GM12878 (cell line): ENCODE data around the gene MPC2. TPM values are rescaled to one million over a fixed set of nuclear protein-coding genes. Genes with fewer than 3 reads are reported as not detected.

Source experiments
- ATAC-seq: fragments of 200-7000 bp; cut with Tn5 transposase; 3 replicates; pipeline ENCODE4 v1.9.1; 2020; ENCODE audit warnings: mild to moderate bottlenecking, moderate library complexity
- BruUV-seq: library from RNA; stranded (reverse); fragments of 400-500 nt; replicated peaks from 2 replicates; lab custom pipeline; 2021; lab: Mats Ljungman, UMichigan
- CTCF ChIA-PET: fragments of 300-600 bp; sonication (Branson Sonifier 250); formaldehyde crosslinking; extraction: SDS; loops from one replicate; lab custom pipeline; 2021; ENCODE audit warnings: inconsistent platforms; lab: Yijun Ruan, JAX
- POLR2A ChIA-PET: fragments of 350-600 bp; formaldehyde crosslinking; extraction: SDS; loops from one replicate; lab custom pipeline; 2021; ENCODE audit warnings: inconsistent platforms; lab: Charles Lee
- RAD21 ChIA-PET: fragments of 300-600 bp; sonication (Branson Sonifier 250); formaldehyde crosslinking; loops from one replicate; lab custom pipeline; 2023; ENCODE audit warnings: antibody characterized with exemption; ENCODE audit not compliant: unreplicated experiment; lab: Charles Lee
- SMC1A ChIA-PET: fragments of 300-600 bp; sonication (Branson Sonifier 250); formaldehyde crosslinking; loops from one replicate; lab custom pipeline; 2023; ENCODE audit not compliant: unreplicated experiment, uncharacterized antibody; lab: Charles Lee
- DNase-seq: peaks from one replicate; pipeline ENCODE4 v3.0.0-alpha.2; 2011; ENCODE audit warnings: low read depth, low spot score
- FAIRE-seq: peaks from 3 replicates; lab custom pipeline; 2011; peaks lifted over from hg19 to GRCh38; lab: Jason Lieb, UNC
- H2AFZ ChIP-seq: 2 replicates; pipeline ENCODE4 v1.6.0; 2011; ENCODE audit warnings: low read depth, low read length, control low read depth; ENCODE audit not compliant: control insufficient read depth
- H3K27ac ChIP-seq: 2 replicates; pipeline ENCODE4 v1.5.1; 2011; ENCODE audit warnings: control low read depth; ENCODE audit not compliant: control insufficient read depth, insufficient read depth
- H3K27me3 ChIP-seq, 2 experiments: replicated peaks in 1 of 2; 2 replicates each; pipeline versions ENCODE4 v1.6.0 to v1.6.1; 2011; ENCODE audit warnings: low read length in 1 of 2; ENCODE audit not compliant: control insufficient read depth in 2 of 2, insufficient read depth in 2 of 2
- H3K36me3 ChIP-seq, 2 experiments: 2 replicates each; pipeline ENCODE4 v1.5.1; 2011; ENCODE audit warnings: low read length in 1 of 2; ENCODE audit not compliant: control insufficient read depth in 2 of 2, insufficient read depth in 2 of 2
- H3K4me1 ChIP-seq: 2 replicates; pipeline ENCODE4 v1.6.1; 2011; ENCODE audit warnings: mild to moderate bottlenecking, low read length, moderate library complexity, mixed read lengths; ENCODE audit not compliant: control insufficient read depth, insufficient read depth
- H3K4me2 ChIP-seq: 2 replicates; pipeline ENCODE4 v1.6.0; 2011; ENCODE audit warnings: control low read depth; ENCODE audit not compliant: control insufficient read depth, insufficient read depth
- H3K4me3 ChIP-seq: fragments of 200-600 bp; sonication (generic); 2 replicates; pipeline ENCODE4 v1.5.1; 2016
- H3K79me2 ChIP-seq: 2 replicates; pipeline ENCODE4 v1.6.0; 2011; ENCODE audit warnings: low read length; ENCODE audit not compliant: control insufficient read depth, insufficient read depth
- H3K9ac ChIP-seq: 2 replicates; pipeline ENCODE4 v1.8.0; 2011; ENCODE audit warnings: low read length, control low read depth, mixed read lengths; ENCODE audit not compliant: control insufficient read depth, insufficient read depth
- H3K9me3 ChIP-seq: replicated peaks from 3 replicates; pipeline ENCODE4 v1.5.1; 2011; ENCODE audit warnings: mild to moderate bottlenecking, low read length; ENCODE audit not compliant: control insufficient read depth, insufficient read depth
- H4K20me1 ChIP-seq: 2 replicates; pipeline ENCODE4 v1.6.0; 2011; ENCODE audit not compliant: control insufficient read depth, insufficient read depth
- DPF2 ChIP-seq: fragments of 450-650 bp; IDR thresholded peaks from 2 replicates; pipeline ENCODE4 v1.6.1; 2017; ENCODE audit warnings: mild to moderate bottlenecking
- IKZF2 ChIP-seq, 2 experiments: fragments of 450-650 bp; IDR thresholded peaks; 2 replicates each; pipeline ENCODE4 v1.6.1; 2017; ENCODE audit warnings: mild to moderate bottlenecking in 2 of 2, moderate library complexity in 2 of 2
- IRF4 ChIP-seq: IDR thresholded peaks from 2 replicates; pipeline ENCODE4 v1.6.1; 2011; ENCODE audit warnings: low read depth, low read length
- JUNB ChIP-seq: IDR thresholded peaks from 2 replicates; pipeline ENCODE4 v1.6.1; 2016; ENCODE audit warnings: antibody characterized with exemption, mild to moderate bottlenecking
- JUND ChIP-seq: IDR thresholded peaks from 2 replicates; pipeline ENCODE4 v1.6.1; 2012; ENCODE audit warnings: low read depth, mild to moderate bottlenecking, low read length, improper control_type of control experiment, moderate library complexity
- MEF2A ChIP-seq: IDR thresholded peaks from 2 replicates; pipeline ENCODE4 v1.6.1; 2011; ENCODE audit warnings: low read depth, mild to moderate bottlenecking, low read length, moderate library complexity; ENCODE audit not compliant: insufficient read depth
- MXI1 ChIP-seq: fragments of 150-350 bp; IDR thresholded peaks from 2 replicates; pipeline ENCODE4 v1.6.1; 2011; ENCODE audit warnings: low read depth, mild to moderate bottlenecking, inconsistent platforms, low read length, improper control_type of control experiment
- NFXL1 ChIP-seq: fragments of 450-650 bp; IDR thresholded peaks from 2 replicates; pipeline ENCODE4 v1.6.1; 2017; ENCODE audit warnings: antibody characterized with exemption, mild to moderate bottlenecking, borderline replicate concordance
- POLR2AphosphoS2 ChIP-seq: IDR thresholded peaks from 2 replicates; pipeline ENCODE4 v1.6.1; 2011; ENCODE audit warnings: low read depth, mild to moderate bottlenecking, low read length, improper control_type of control experiment, moderate library complexity
- RAD51 ChIP-seq: fragments of 450-650 bp; IDR thresholded peaks from 2 replicates; pipeline ENCODE4 v1.6.1; 2016; ENCODE audit warnings: moderate library complexity, mild to moderate bottlenecking, inconsistent platforms
- SMAD1 ChIP-seq: fragments of 450-650 bp; IDR thresholded peaks from 2 replicates; pipeline ENCODE4 v1.6.1; 2018; ENCODE audit warnings: mild to moderate bottlenecking, low read depth; ENCODE audit not compliant: partially characterized antibody
- SP1 ChIP-seq: IDR thresholded peaks from one replicate; pipeline ENCODE4 v1.6.1; 2011; ENCODE audit warnings: low read depth, low read length
- SREBF2 ChIP-seq: IDR thresholded peaks from 2 replicates; pipeline ENCODE4 v1.6.1; 2012; ENCODE audit warnings: mild to moderate bottlenecking, low read length
- STAT3 ChIP-seq: IDR thresholded peaks from 2 replicates; pipeline ENCODE4 v1.6.1; 2011; ENCODE audit warnings: low read depth, low read length, improper control_type of control experiment
- YY1 ChIP-seq: IDR thresholded peaks from 2 replicates; pipeline ENCODE4 v1.6.1; 2011; ENCODE audit warnings: low read depth, mild to moderate bottlenecking, low read length
- ZNF384 ChIP-seq: IDR thresholded peaks from 2 replicates; pipeline ENCODE4 v1.6.1; 2012; ENCODE audit warnings: low read depth, mild to moderate bottlenecking, low read length, improper control_type of control experiment, borderline replicate concordance
- ZNF622 ChIP-seq: fragments of 450-650 bp; IDR thresholded peaks from 2 replicates; pipeline ENCODE4 v1.6.1; 2017; ENCODE audit warnings: mild to moderate bottlenecking, inconsistent platforms
- WGBS: methylation state at CpG from one replicate; pipeline ENCODE4 v1.1.6; 2016; ENCODE audit warnings: low lambda C conversion rate; ENCODE audit not compliant: insufficient replicate concordance, insufficient coverage; ENCODE audit errors: missing lambda C conversion rate; 5-methylcytosine and 5-hydroxymethylcytosine counted together
- in situ Hi-C: fragments of 300-500 bp; cut with MboI; formaldehyde crosslinking; loops from 9 replicates; pipeline ENCODE4 v1.14.3; 2018; ENCODE audit warnings: mixed read lengths
- intact Hi-C: fragments of 100-400 bp; cut with micrococcal nuclease; formaldehyde crosslinking; loops from one replicate; pipeline ENCODE4 v1.14.2; 2022; ENCODE audit not compliant: unreplicated experiment
- polyA plus RNA-seq, 11 experiments: library from polyadenylated mRNA; depleted of rRNA in 4 of 11; unstranded in 6 of 11; stranded (reverse) in 5 of 11; fragments of >200 nt; fragmentation: Nextera tagmentation in 4 of 11; fragmentation: Illumina TruSeq in 1 of 11; extraction: Ambion mirVana in 4 of 11; extraction: Trizol in 1 of 11; gene quantifications; 1 replicate in 1 of 11; 2 replicates in 10 of 11; pipeline versions ENCODE4 v1.2.1 to v1.2.3, GENCODE V29; 2011 to 2016; ENCODE audit warnings: inconsistent platforms in 2 of 11, missing spikeins in 2 of 11, low read depth in 1 of 11
- total RNA-seq, 4 experiments: library from RNA; depleted of rRNA in 3 of 4; stranded (reverse); fragments of >200 nt in 3 of 4; fragmentation: Illumina TruSeq in 1 of 4; extraction: Trizol in 1 of 4; gene quantifications; 2 replicates each; pipeline versions ENCODE4 v1.2.1 to v1.2.3, GENCODE V29; 2013 to 2021
- TF ChIP-seq, protein P1 (sequence below): fragments of 450-650 bp; IDR thresholded peaks from 2 replicates; pipeline ENCODE4 v1.6.1; 2017; ENCODE audit warnings: borderline replicate concordance

The MPC2 gene
- total and polyA plus RNA-seq, 10 of the 15 experiments (the other 5 are each of a cell fraction or from before 2014, with no cell fraction given): 22.5 to 164 (median 63.3) TPM

DNA sequence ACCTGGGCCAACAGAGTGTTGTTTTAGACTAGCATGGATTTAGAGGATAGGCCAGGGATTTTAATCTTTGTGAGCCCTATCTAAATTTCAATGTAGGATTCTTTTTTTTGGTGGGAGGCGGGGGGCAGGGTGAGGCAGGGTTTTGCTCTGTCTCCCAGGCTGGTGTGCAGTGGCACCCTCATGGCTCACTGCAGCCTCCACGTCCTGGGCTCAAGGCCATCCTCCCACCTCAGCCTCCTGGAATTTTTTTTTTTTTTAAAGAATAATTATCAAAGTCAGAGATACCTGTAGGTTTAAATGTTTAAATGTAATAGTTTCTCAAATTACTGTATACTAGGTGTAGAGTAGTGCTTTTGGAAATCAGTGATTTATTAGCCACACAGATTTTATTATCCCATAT, 3.4 kb upstream of the MPC2 start:
- Histone ChIP-seq H3K4me1 (no peaks in the 10 kb centered on the region), H3K27me3 (no peaks in the 10 kb centered on the region), H3K9ac (no peak overlapping the region), H3K4me2 (no peak overlapping the region), H3K4me3 (no peak overlapping the region), H3K27ac (no peak overlapping the region), H3K36me3 (no peaks in the 10 kb centered on the region; a peak in 1 of 4 replicates), H2AFZ (no peak overlapping the region), H4K20me1 (no peaks in the 10 kb centered on the region), H3K9me3 (no peaks in the 10 kb centered on the region; the same call in 1 of the 3 replicates), H3K79me2 (peaks cover 76% of the 10 kb centered on the region)
- ChIA-PET RAD21 (interaction anchor here (2.0 kb wide), 1 partner anchor 13 kb away, joined by 7 read pairs; no protein-coding TSS in a partner anchor), CTCF (interaction anchor here (0.9 kb wide), 1 partner anchor 10 kb away, joined by 6 read pairs; no protein-coding TSS in a partner anchor), SMC1A (interaction anchor here (0.7 to 1.5 kb wide), 2 partner anchors 10 to 12 kb away, joined by 3 to 4 read pairs; no protein-coding TSS in a partner anchor), POLR2A (no interaction called here)
- in situ Hi-C loops (no loop called here), intact Hi-C loops (no loop called here)
- ATAC-seq (no peak), DNase-seq (no peak), FAIRE-seq (no peak)
- 100% methylated on average over 2 of the region's 2 CpGs for WGBS
- TF ChIP-seq YY1 (no peak), JUNB (no peak), JUND (no peak), ZNF622 (no peak), RAD51 (no peak), ZNF384 (no peak), DPF2 (no peak), MXI1 (no peak), SREBF2 (no peak), STAT3 (no peak), SMAD1 (no peak), IKZF2 (IDR thresholded peaks at IDR 0.05) (no peak), POLR2AphosphoS2 (no peak), SP1 (no peak), MEF2A (no peak), IRF4 (no peak), NFXL1 (no peak)
- TF ChIP-seq, protein P1, sequence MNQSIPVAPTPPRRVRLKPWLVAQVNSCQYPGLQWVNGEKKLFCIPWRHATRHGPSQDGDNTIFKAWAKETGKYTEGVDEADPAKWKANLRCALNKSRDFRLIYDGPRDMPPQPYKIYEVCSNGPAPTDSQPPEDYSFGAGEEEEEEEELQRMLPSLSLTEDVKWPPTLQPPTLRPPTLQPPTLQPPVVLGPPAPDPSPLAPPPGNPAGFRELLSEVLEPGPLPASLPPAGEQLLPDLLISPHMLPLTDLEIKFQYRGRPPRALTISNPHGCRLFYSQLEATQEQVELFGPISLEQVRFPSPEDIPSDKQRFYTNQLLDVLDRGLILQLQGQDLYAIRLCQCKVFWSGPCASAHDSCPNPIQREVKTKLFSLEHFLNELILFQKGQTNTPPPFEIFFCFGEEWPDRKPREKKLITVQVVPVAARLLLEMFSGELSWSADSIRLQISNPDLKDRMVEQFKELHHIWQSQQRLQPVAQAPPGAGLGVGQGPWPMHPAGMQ: no peak
- BruUV-seq: no TSS peak
